Activated CD8-positive, alpha-beta memory T cell treated with anti-CD3 and anti-CD28 coated beads, Interleukin-2, amount 50 U/mL, for 24 hours (primary cell): ENCODE data around the gene ASB9.
"Not testable (repeated sequence)": the region's sequence is repeated elsewhere in the genome, so short reads cannot be mapped to it uniquely, and the experiment has no call there.

ENCODE experiments used
- DNase-seq: peaks from one replicate; pipeline ENCODE4 v3.0.0-alpha.2; 2020; ENCODE audit errors: extremely low read depth

Gene ASB9

DNA sequence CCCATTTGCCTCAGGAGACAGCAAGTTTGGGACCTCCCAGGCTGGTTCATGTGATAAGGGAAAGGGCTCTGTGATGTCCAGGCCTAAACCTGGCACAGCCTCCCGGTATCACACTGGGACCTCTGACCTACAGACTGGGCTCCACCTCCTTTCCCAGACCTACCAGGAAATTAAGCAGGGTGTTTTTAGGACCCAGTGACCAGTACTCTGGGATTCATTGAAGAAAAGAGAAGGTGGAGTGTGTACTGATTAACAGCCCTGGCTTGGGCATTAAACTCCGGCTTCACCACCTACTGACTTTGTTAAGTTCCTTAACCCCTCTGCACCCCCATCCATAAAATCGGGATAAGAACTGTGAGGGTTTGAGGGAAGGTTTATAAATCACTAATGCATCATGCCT lies 28.6 kb downstream of the ASB9 start:
- no peak for DNase-seq

DNA sequence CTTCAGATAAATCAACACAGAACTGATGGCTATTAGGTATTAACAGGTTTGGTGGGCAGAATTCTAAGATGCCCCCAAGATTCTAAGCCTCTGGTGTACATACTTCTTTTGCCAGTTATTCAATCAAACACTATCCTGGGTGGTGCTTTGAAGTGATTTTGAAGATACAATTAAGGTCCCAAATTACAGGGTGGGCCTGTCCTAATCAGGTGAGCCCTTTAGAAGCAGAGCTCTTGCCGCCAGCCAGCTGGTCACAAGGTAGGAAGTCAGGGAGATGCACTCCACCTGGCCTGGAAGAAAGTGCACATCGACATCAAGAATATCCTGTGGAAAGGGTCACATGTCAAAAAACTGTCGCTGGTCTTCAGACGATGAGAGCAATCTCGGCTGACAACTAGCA lies 29.5 kb downstream of the ASB9 start:
- no peak for DNase-seq

DNA sequence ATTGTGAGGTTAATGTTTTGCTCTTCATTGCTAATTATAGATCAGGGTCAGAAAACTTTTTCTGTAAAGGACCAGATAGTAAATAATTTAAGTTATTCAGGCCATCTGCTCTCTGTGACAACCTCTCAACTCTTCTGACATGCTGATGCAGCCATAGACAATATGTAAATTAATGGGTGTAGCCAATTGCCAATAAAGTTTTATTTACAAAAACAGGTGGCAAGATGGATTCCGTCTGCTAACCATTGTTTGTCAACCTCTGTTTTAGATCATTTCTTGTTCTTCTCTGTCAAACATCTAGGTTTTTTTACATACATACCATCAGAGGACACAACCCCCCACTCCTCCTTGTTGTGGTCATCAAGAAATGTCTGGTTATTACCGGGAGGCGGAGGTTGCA lies 33.7 kb downstream of the ASB9 start:
- no peak for DNase-seq

DNA sequence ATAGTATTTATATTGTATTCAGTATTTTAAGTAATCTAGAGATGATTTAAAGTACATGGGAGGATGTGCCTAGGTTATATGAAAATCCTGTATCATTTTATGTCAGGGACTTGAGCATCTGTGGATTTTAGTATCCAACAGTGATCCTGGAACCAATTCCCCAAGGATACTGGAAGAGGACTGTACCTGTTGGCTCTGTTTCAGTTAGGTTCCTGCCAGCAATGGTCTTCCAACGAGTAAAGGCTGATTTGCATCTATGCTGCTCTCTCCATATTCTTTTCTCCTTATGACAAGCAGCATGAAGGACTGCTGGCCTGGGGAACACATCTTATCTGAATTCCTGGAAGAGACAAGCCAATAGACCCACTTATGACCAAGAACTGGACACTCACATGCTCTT lies 34.9 kb downstream of the ASB9 start:
- no peak for DNase-seq

- no peak for DNase-seq
Measured at GRCh38 chrX:15233416-15234015, 36.4 kb downstream of the ASB9 start.

DNA sequence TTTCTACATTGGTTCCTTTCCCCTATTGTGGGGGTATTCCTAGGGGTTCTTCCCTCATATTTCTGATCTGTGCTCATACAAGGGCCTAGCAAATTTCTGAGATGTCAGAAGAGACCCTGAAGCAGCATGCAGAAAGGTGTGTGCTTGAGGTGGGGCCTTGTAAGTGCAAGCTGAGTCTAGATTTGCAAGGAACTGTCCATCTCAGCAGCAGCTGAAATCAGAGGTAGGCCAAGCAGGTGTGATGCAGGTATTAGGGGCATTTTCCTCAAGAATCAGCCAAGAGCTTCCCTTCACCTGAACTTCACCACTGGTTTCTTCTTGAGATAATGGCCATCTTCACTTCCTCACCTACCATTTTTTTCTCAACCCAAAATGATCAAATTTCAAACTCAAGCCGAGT lies 45.1 kb downstream of the ASB9 start:
- no peak for DNase-seq

GRCh38 chrX:15221321-15221720 lies 48.6 kb downstream of the ASB9 start:
- DNase-seq = no peak

GRCh38 chrX:15217161-15217560 lies 52.7 kb downstream of the ASB9 start:
- DNase-seq = no peak

DNA sequence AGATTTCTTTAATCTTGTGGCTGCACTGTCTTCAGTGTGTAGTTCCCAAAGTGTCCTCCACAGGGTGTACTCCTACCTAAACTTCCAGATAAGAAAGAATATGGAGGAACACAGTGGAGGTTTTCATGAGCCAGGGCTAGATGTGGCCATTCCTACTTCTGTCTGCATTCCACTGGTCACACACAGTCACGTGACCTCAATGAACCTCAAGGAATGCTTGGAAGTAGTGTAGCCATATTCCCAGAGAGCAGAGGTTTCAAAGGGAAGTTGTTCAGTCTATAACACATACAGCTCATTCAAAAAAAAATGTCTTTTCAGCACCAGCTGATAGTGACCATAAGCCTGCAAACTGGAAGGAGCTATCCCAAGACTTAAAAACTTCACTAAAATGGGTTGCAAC lies 53.6 kb downstream of the ASB9 start:
- no peak for DNase-seq

- no peak for DNase-seq
Measured at GRCh38 chrX:15215366-15215765, 54.5 kb downstream of the ASB9 start.

DNA sequence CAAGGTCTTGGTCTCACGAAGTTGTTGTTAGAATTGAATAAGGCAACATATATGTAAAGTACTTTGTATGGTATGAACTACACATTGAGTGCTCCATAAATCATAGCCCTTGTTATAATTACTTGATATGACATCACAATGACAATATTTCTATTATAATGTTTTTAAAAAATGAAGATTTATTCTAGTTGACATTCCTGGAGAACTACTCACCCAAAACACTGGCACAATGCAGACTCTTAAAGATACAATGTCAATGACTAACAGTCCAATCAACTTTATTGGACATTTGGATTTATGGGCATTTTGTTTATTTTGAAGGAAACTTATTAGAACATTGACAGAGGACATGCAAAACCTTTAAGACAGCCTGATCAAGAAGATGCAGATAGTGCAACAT lies 55.3 kb downstream of the ASB9 start:
- DNase-seq = no peak

DNA sequence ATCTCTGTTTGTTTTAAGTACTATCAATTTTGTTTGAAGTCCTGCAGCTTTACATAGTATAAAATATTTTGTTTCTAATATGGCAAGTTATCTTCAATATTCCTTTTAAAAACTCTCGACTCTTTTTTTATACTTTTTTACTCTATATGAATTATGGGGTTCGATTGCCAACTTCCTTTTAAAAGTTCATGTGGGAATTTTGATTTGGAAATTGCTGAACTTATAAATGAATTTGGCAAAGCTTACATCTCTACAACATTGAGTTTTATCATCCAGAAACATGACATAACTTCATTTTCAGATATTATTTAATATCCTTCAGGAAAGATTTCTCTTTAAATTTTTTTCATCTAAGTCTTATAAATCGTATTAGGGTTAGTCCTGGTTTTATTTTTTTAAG lies 60.8 kb downstream of the ASB9 start:
- no peak for DNase-seq

DNA sequence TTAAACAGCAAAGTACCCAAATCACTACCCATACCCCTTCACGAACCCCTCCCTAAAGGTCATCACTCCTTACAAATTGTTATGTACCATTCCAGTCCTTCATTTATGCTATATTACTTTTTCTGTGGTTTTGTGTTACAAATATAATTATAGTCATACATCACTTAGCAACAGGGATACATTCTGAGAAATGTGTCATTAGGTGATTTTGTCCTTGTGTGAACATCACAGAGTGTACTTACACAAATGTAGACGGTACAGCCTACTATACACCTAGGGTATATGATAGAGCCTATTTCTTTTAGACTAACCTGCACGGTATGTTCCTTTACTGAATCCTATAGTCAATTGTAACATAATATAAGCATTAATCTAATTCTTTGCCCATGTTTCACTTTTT lies 61.9 kb downstream of the ASB9 start:
- DNase-seq = no peak

DNA sequence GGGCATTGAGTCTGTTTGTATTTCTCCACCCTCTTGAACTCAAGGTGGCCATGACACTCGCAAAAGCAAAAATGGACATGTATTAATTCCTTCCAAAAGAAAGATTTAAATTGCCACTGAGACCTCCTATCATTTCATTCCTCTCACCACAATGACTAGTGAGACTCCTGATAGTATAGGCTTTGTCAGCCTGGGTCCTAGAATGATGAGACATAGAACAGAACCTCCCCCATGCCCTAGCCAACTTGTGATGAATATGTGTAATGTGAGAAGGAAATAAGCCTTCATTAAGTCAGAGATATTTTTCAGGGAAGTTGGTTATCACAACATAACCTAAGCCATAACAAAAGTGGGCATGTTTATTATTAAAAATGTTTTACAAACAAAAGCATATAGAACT lies 62.5 kb downstream of the ASB9 start:
- no peak for DNase-seq

- DNase-seq = no peak
Measured at GRCh38 chrX:15206306-15206705, 63.6 kb downstream of the ASB9 start.

DNA sequence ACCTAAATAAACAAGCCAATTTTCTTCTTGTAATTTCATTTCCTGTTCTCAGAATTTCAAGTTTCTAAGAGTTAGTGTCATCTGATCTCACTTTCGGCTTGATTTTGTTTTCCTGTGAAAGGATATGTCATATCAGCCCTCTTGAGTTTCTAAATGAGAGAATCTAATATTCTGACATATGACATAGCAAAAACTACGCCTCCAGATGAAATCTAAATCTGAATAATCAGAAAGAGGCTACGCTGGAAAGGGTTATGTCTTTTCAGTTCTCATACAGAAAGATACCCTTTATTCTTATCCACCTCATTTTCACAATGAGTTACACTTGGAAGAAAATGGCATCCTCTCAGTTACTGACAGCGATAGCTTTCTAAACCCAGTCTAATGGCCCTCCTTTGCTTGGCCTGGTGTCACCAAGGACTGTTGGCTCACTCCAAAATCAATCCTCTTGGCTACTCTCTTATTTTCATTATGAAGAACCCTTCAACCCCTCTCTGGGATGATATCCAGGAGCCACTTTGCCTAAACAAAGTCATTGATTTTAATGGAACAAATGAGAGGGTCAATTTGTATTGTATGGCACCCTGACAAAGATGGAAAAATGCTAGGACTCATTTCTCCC lies 65.6 kb downstream of the ASB9 start:
- DNase-seq = no peak

DNA sequence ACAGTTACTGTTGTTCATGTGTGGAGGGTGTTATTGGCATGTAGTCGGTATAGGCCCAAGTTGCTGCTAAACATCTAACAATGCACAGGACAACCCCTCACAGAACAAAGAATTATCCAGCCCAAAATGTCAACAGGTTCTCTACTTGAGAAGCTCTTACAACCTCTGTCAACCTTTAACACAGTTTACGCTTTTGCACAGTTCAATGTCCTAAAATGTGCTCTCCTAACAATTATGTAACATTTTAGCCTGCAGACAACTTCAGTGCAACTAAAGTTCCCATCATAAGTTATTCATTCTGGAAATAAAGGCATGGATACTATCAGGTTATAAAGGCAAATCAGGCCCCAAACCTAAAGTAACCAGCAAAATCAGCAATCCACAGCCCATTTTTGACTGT lies 66.2 kb downstream of the ASB9 start:
- DNase-seq = no peak

- DNase-seq = no peak
Measured at GRCh38 chrX:15202454-15203177, 67.3 kb downstream of the ASB9 start.

- DNase-seq = no peak
Measured at GRCh38 chrX:15200871-15201270, 69.0 kb downstream of the ASB9 start.

GRCh38 chrX:15198608-15199202 lies 71.2 kb downstream of the ASB9 start:
- not testable (repeated sequence) for DNase-seq

DNA sequence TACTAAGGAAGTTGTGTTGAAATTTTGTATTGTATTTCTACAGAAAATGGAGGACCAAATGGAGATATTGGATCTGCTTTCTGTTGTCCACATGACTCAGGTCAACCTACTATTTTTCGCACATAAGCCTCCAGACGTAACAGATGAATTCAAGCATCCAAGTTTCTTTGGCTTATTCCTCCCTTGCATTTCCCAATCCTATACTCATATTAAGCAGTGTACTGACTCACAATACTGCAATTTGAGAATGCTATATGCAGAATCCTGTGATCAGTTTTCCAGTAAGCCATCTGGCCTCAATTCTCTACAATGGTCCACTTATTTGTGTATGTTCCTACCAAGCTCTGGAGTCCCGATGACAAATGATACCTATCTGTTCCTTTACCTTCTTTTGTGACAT lies 75.7 kb downstream of the ASB9 start:
- no peak for DNase-seq
